ENCODE data around the gene PACC1. TPM values are rescaled to one million over a fixed set of nuclear protein-coding genes. Genes with fewer than 3 reads are reported as not detected.

PACC1 gene
- total RNA-seq, 2 donors from 2014 or later = 4.2 TPM; not detected in 1

GRCh38 chr1:212355230-212355969 is 59.3 kb downstream of the PACC1 start:
- H3K4me1 ChIP-seq = no peaks in the 10 kb centered on the region
- no peak for TF ChIP-seq CTCF (IDR thresholded peaks at IDR 0.05)
- no peak for TF ChIP-seq POLR2A (IDR thresholded peaks at IDR 0.05)
- no peaks in the 10 kb centered on the region for H3K27me3 ChIP-seq
- H3K36me3 ChIP-seq (replicated peaks in 1 of 2; ENCODE audit: insufficient read depth in 1 of 2, low read depth in 2 of 2) = peaks cover 0 to 26% of the 10 kb centered on the region in 2 donors
- no peaks in the 10 kb centered on the region for H3K9me3 ChIP-seq
- no peak overlapping the region for H3K4me3 ChIP-seq
- 94 to 95% methylated on average over 3 of the region's 3 CpGs for WGBS, 2 donors
- no peak for DNase-seq
- H3K27ac ChIP-seq = no peak overlapping the region
- intact Hi-C loops (cut with DNase I) = no loop called here
- ATAC-seq = no peak

GRCh38 chr1:212354464-212354863 is 60.2 kb downstream of the PACC1 start:
- DNase-seq = no peak
- TF ChIP-seq POLR2A (IDR thresholded peaks at IDR 0.05) (no peak), CTCF (IDR thresholded peaks at IDR 0.05) (no peak)
- Histone ChIP-seq H3K4me3 (no peak overlapping the region), H3K36me3 (replicated peaks in 1 of 2; ENCODE audit: insufficient read depth in 1 of 2, low read depth in 2 of 2) (peaks cover 0 to 22% of the 10 kb centered on the region in 2 donors), H3K27ac (no peak overlapping the region), H3K27me3 (no peaks in the 10 kb centered on the region), H3K4me1 (no peaks in the 10 kb centered on the region), H3K9me3 (no peaks in the 10 kb centered on the region)
- 92 to 95% methylated on average over 3 of the region's 3 CpGs for WGBS, 2 donors
- intact Hi-C loops (cut with DNase I) = no loop called here
- no peak for ATAC-seq

- DNase-seq (no peak), ATAC-seq (no peak)
- TF ChIP-seq POLR2A (IDR thresholded peaks at IDR 0.05) (no peak), CTCF (IDR thresholded peaks at IDR 0.05) (no peak)
- Histone ChIP-seq H3K36me3 (replicated peaks in 1 of 2; ENCODE audit: insufficient read depth in 1 of 2, low read depth in 2 of 2) (peaks cover 0 to 14% of the 10 kb centered on the region in 2 donors), H3K27ac (no peak overlapping the region), H3K4me1 (no peaks in the 10 kb centered on the region), H3K4me3 (no peak overlapping the region), H3K9me3 (no peaks in the 10 kb centered on the region), H3K27me3 (no peaks in the 10 kb centered on the region)
- WGBS, 2 donors = 94 to 100% methylated on average over 2 of the region's 2 CpGs
- intact Hi-C loops (cut with DNase I) = no loop called here
Measured at GRCh38 chr1:212353181-212353580, 61.5 kb downstream of the PACC1 start.

GRCh38 chr1:212351588-212352362 is 62.9 kb downstream of the PACC1 start:
- Histone ChIP-seq H3K27me3 (no peaks in the 10 kb centered on the region), H3K4me1 (no peaks in the 10 kb centered on the region), H3K4me3 (no peak overlapping the region), H3K36me3 (replicated peaks in 1 of 2; ENCODE audit: insufficient read depth in 1 of 2, low read depth in 2 of 2) (peaks cover 0 to 13% of the 10 kb centered on the region in 2 donors), H3K9me3 (no peaks in the 10 kb centered on the region), H3K27ac (no peak overlapping the region)
- TF ChIP-seq CTCF (IDR thresholded peaks at IDR 0.05) = no peak
- TF ChIP-seq POLR2A (IDR thresholded peaks at IDR 0.05) = no peak
- DNase-seq (no peak), ATAC-seq (no peak)
- 92 to 95% methylated on average over 10 of the region's 10 CpGs for WGBS, 2 donors
- intact Hi-C loops (cut with DNase I) = no loop called here

All from body of pancreas (tissue), 4 donors.